Measurements from ENCODE around the gene ZNF473. TPM values are rescaled to one million over a fixed set of nuclear protein-coding genes. Genes with fewer than 3 reads are reported as not detected.

ZNF473 gene
- total and polyA plus RNA-seq, 9 donors: 5.4 to 8.6 (median 7.2) TPM

- 0% methylated on average over 10 of the region's 10 CpGs for WGBS (ENCODE audit: insufficient coverage)
- DNase-seq: no peak
- Histone ChIP-seq H3K4me3 (ENCODE audit: low read length) (peak overlapping the region; percentile 75), H3K27ac (ENCODE audit: low read length) (peak overlapping the region; percentile 89), H3K36me3 (ENCODE audit: control insufficient read depth, insufficient read depth, low read length) (peaks cover 10% of the 10 kb centered on the region), H3K27me3 (ENCODE audit: control insufficient read depth, insufficient read depth, low read length) (no peaks in the 10 kb centered on the region), H3K4me1 (ENCODE audit: control insufficient read depth, insufficient read depth, low read length) (peaks cover 15% of the 10 kb centered on the region), H3K9me3 (replicated peaks; ENCODE audit: control insufficient read depth, low read depth, low read length) (no peaks in the 10 kb centered on the region)
These were observed 1.1 kb upstream of the ZNF473 start for GRCh38 chr19:50024719-50025021.

DNA sequence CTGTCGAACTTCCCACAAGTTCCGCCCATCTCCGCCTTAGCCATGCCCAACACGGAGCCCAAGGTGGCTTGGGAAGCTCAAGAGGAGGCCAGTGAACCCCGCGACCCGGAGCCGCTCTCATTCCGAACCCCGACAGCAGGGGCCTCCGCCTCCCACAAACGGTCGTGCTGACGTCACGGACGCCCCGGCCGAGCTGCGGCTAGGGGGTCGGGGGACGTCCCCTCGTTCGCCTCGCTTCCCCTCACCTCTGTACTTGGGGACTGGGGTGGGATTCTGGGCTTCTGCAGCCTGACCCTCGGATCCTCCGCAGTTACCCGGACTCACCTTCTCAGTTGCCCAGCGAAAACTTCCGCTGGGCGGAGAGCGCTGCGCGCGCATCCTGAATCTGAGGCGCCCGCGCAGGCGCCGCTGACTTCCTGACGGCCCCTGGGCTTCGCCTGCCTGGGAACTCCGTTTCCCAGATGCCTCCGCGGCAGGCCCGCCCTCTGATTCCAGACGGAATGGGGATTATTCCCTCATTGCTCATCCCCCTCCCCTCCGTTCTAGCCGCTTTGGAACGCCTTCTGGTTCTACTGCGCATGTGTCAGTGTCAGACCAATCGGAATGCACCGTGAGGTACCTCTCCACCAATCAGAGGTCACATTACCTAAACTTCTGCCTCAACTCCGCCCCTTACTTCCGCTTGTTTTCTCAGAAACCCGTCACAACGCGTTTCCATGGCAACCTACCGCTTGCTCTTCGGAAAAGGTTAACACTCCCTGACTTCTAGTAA lies 597 bp upstream of the ZNF473 start, which contains the start of gene VRK3:
TSS of gene VRK3 (minus strand) at position 351 of the 772 bp plus-strand sequence. CDS start 9,210 bp downstream, outside the sequence.
- Histone ChIP-seq H3K9me3 (replicated peaks; ENCODE audit: control insufficient read depth, low read depth, low read length) (no peaks in the 10 kb centered on the region), H3K36me3 (ENCODE audit: control insufficient read depth, insufficient read depth, low read length) (peaks cover 15% of the 10 kb centered on the region), H3K27ac (ENCODE audit: low read length) (peak within 1 kb of the TSS; percentile 93), H3K4me1 (ENCODE audit: control insufficient read depth, insufficient read depth, low read length) (peaks cover 15% of the 10 kb centered on the region), H3K27me3 (ENCODE audit: control insufficient read depth, insufficient read depth, low read length) (no peaks in the 10 kb centered on the region), H3K4me3 (ENCODE audit: low read length) (peak within 1 kb of the TSS; percentile 87)
- 0% methylated on average over 38 of the region's 59 CpGs for WGBS (ENCODE audit: insufficient coverage)
- peak; percentile 100 for DNase-seq

GRCh38 chr19:50026550-50026906 lies 723 bp downstream of the ZNF473 start:
- Histone ChIP-seq H3K27me3 (ENCODE audit: control insufficient read depth, insufficient read depth, low read length) (no peaks in the 10 kb centered on the region), H3K4me3 (ENCODE audit: low read length) (peak overlapping the region; percentile 87), H3K27ac (ENCODE audit: low read length) (no peak overlapping the region), H3K4me1 (ENCODE audit: control insufficient read depth, insufficient read depth, low read length) (peaks cover 15% of the 10 kb centered on the region), H3K36me3 (ENCODE audit: control insufficient read depth, insufficient read depth, low read length) (peaks cover 19% of the 10 kb centered on the region), H3K9me3 (replicated peaks; ENCODE audit: control insufficient read depth, low read depth, low read length) (no peaks in the 10 kb centered on the region)
- WGBS (ENCODE audit: insufficient coverage): 83% methylated on average over 7 of the region's 7 CpGs
- DNase-seq: no peak

- H3K27ac ChIP-seq (ENCODE audit: low read length): no peak overlapping the region
- H3K27me3 ChIP-seq (ENCODE audit: control insufficient read depth, insufficient read depth, low read length): no peaks in the 10 kb centered on the region
- H3K9me3 ChIP-seq (replicated peaks; ENCODE audit: control insufficient read depth, low read depth, low read length): no peaks in the 10 kb centered on the region
- H3K4me1 ChIP-seq (ENCODE audit: control insufficient read depth, insufficient read depth, low read length): peaks cover 7% of the 10 kb centered on the region
- H3K4me3 ChIP-seq (ENCODE audit: low read length): no peak overlapping the region
- DNase-seq: no peak
- 89% methylated on average over 6 of the region's 6 CpGs for WGBS (ENCODE audit: insufficient coverage)
- H3K36me3 ChIP-seq (ENCODE audit: control insufficient read depth, insufficient read depth, low read length): peaks cover 53% of the 10 kb centered on the region
These were observed 4.4 kb downstream of the ZNF473 start for GRCh38 chr19:50030225-50030624.

GRCh38 chr19:50030937-50031336 lies 5.1 kb downstream of the ZNF473 start:
- no peak for DNase-seq
- 93% methylated on average over 6 of the region's 11 CpGs for WGBS (ENCODE audit: insufficient coverage)
- Histone ChIP-seq H3K4me3 (ENCODE audit: low read length) (no peak overlapping the region), H3K9me3 (replicated peaks; ENCODE audit: control insufficient read depth, low read depth, low read length) (no peaks in the 10 kb centered on the region), H3K27ac (ENCODE audit: low read length) (no peak overlapping the region), H3K4me1 (ENCODE audit: control insufficient read depth, insufficient read depth, low read length) (peaks cover 7% of the 10 kb centered on the region), H3K36me3 (ENCODE audit: control insufficient read depth, insufficient read depth, low read length) (peaks cover 60% of the 10 kb centered on the region), H3K27me3 (ENCODE audit: control insufficient read depth, insufficient read depth, low read length) (no peaks in the 10 kb centered on the region)

- WGBS (ENCODE audit: insufficient coverage): 88% methylated on average over 1 of the region's 3 CpGs
- H3K36me3 ChIP-seq (ENCODE audit: control insufficient read depth, insufficient read depth, low read length): peaks cover 90% of the 10 kb centered on the region
These were observed 11.1 kb downstream of the ZNF473 start for GRCh38 chr19:50036908-50037307.

GRCh38 chr19:50039968-50040367 lies 14.2 kb downstream of the ZNF473 start:
- Histone ChIP-seq H3K27ac (ENCODE audit: low read length) (no peak overlapping the region), H3K36me3 (ENCODE audit: control insufficient read depth, insufficient read depth, low read length) (peaks cover 90% of the 10 kb centered on the region), H3K27me3 (ENCODE audit: control insufficient read depth, insufficient read depth, low read length) (no peaks in the 10 kb centered on the region), H3K4me3 (ENCODE audit: low read length) (no peak overlapping the region), H3K4me1 (ENCODE audit: control insufficient read depth, insufficient read depth, low read length) (no peaks in the 10 kb centered on the region), H3K9me3 (replicated peaks; ENCODE audit: control insufficient read depth, low read depth, low read length) (peaks cover 19% of the 10 kb centered on the region)
- DNase-seq: no peak
- no CpG with 5 or more reads among the region's 3 CpGs for WGBS (ENCODE audit: insufficient coverage)

More at GRCh38 chr19:50036908-50037307, 11.1 kb downstream of the ZNF473 start:
- no peak overlapping the region for H3K4me3 ChIP-seq (ENCODE audit: low read length)
- H3K27me3 ChIP-seq (ENCODE audit: control insufficient read depth, insufficient read depth, low read length): no peaks in the 10 kb centered on the region
- no peak overlapping the region for H3K27ac ChIP-seq (ENCODE audit: low read length)
- DNase-seq: no peak
- no peaks in the 10 kb centered on the region for H3K9me3 ChIP-seq (replicated peaks; ENCODE audit: control insufficient read depth, low read depth, low read length)
- no peaks in the 10 kb centered on the region for H3K4me1 ChIP-seq (ENCODE audit: control insufficient read depth, insufficient read depth, low read length)

DNA sequence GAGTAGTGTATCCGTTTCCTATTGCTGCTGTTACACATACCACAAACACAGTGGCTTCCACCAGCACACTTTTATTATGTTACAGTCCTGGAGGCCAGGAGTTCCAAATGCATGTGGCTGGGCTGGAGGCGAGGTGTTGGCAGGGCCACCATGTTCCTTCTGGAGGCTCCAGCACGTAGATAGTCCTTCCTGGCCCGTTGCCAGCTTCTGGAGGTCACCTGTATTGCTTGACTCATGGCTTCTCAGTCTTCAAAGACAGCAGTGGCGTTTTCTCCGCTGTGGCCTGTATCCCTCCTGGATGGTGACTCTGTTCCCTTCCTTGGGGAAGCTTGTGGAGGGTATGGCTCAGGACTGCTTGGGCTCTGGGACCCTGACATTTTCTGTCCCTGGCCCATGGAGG lies 15.2 kb downstream of the ZNF473 start:
- 88% methylated on average over 5 of the region's 6 CpGs for WGBS (ENCODE audit: insufficient coverage)
- no peak for DNase-seq
- Histone ChIP-seq H3K9me3 (replicated peaks; ENCODE audit: control insufficient read depth, low read depth, low read length) (peaks cover 29% of the 10 kb centered on the region), H3K27ac (ENCODE audit: low read length) (no peak overlapping the region), H3K4me3 (ENCODE audit: low read length) (no peak overlapping the region), H3K27me3 (ENCODE audit: control insufficient read depth, insufficient read depth, low read length) (no peaks in the 10 kb centered on the region), H3K36me3 (ENCODE audit: control insufficient read depth, insufficient read depth, low read length) (peaks cover 90% of the 10 kb centered on the region), H3K4me1 (ENCODE audit: control insufficient read depth, insufficient read depth, low read length) (no peaks in the 10 kb centered on the region)

- Histone ChIP-seq H3K27ac (ENCODE audit: low read length) (no peak overlapping the region), H3K27me3 (ENCODE audit: control insufficient read depth, insufficient read depth, low read length) (no peaks in the 10 kb centered on the region), H3K36me3 (ENCODE audit: control insufficient read depth, insufficient read depth, low read length) (peaks cover 93% of the 10 kb centered on the region), H3K4me3 (ENCODE audit: low read length) (no peak overlapping the region), H3K4me1 (ENCODE audit: control insufficient read depth, insufficient read depth, low read length) (no peaks in the 10 kb centered on the region), H3K9me3 (replicated peaks; ENCODE audit: control insufficient read depth, low read depth, low read length) (peaks cover 43% of the 10 kb centered on the region)
- WGBS (ENCODE audit: insufficient coverage): 98% methylated on average over 4 of the region's 6 CpGs
- no peak for DNase-seq
These were observed 16.7 kb downstream of the ZNF473 start for GRCh38 chr19:50042363-50043024.

GRCh38 chr19:50043967-50044366 lies 18.2 kb downstream of the ZNF473 start:
- Histone ChIP-seq H3K27ac (ENCODE audit: low read length) (no peak overlapping the region), H3K4me1 (ENCODE audit: control insufficient read depth, insufficient read depth, low read length) (no peaks in the 10 kb centered on the region), H3K4me3 (ENCODE audit: low read length) (no peak overlapping the region), H3K36me3 (ENCODE audit: control insufficient read depth, insufficient read depth, low read length) (peaks cover 87% of the 10 kb centered on the region), H3K27me3 (ENCODE audit: control insufficient read depth, insufficient read depth, low read length) (no peaks in the 10 kb centered on the region), H3K9me3 (replicated peaks; ENCODE audit: control insufficient read depth, low read depth, low read length) (peaks cover 48% of the 10 kb centered on the region)
- 100% methylated on average over 2 of the region's 2 CpGs for WGBS (ENCODE audit: insufficient coverage)
- DNase-seq: no peak

All from muscle of leg (tissue), 11 donors.